Middle frontal gyrus (tissue), 1 donor: ENCODE data around the gene CREB3.

Experiments
- DNase-seq: peaks from one replicate; pipeline ENCODE4 v3.0.0-alpha.2; 2015; ENCODE audit warnings: low spot score; ENCODE audit errors: extremely low spot score

Gene CREB3

GRCh38 chr9:35748858-35749514 lies 16.5 kb downstream of the CREB3 start, which contains the start of the genes GBA2 and RGP1:
Gene GBA2, minus strand, starts transcription at chr9:35749228. Its CDS starts 524 bp downstream, at chr9:35748704.
Gene RGP1, plus strand, starts transcription at chr9:35749287. Its CDS starts 469 bp downstream, at chr9:35749756.
- peak; percentile 53 for DNase-seq

- DNase-seq, result no peak
Measured at GRCh38 chr9:35749515-35750255, 17.2 kb downstream of the CREB3 start.

GRCh38 chr9:35750256-35750531 lies 17.7 kb downstream of the CREB3 start:
- no peak for DNase-seq

- DNase-seq, result no peak
Measured at GRCh38 chr9:35753466-35753865, 21.0 kb downstream of the CREB3 start.

- DNase-seq, result no peak
Measured at GRCh38 chr9:35754264-35754663, 21.8 kb downstream of the CREB3 start, which contains the start of gene MSMP. Gene MSMP, minus strand, starts transcription at chr9:35754276. Its CDS starts 147 bp downstream, at chr9:35754129.

- DNase-seq, result no peak
Measured at GRCh38 chr9:35755071-35755470, 22.6 kb downstream of the CREB3 start.

GRCh38 chr9:35756275-35757225 lies 24.1 kb downstream of the CREB3 start:
- no peak for DNase-seq

- no peak for DNase-seq
Measured at GRCh38 chr9:35757226-35757891, 24.9 kb downstream of the CREB3 start.

GRCh38 chr9:35757892-35758275 lies 25.4 kb downstream of the CREB3 start:
- DNase-seq, result no peak

- no peak for DNase-seq
Measured at GRCh38 chr9:35758475-35759050, 26.1 kb downstream of the CREB3 start.

- no peak for DNase-seq
Measured at GRCh38 chr9:35759795-35760194, 27.3 kb downstream of the CREB3 start.

GRCh38 chr9:35760651-35761050 lies 28.2 kb downstream of the CREB3 start:
- DNase-seq, result no peak

GRCh38 chr9:35763181-35763580 lies 30.7 kb downstream of the CREB3 start:
- no peak for DNase-seq

GRCh38 chr9:35763803-35764202 lies 31.3 kb downstream of the CREB3 start:
- DNase-seq, result no peak

- DNase-seq, result no peak
Measured at GRCh38 chr9:35766997-35767396, 34.5 kb downstream of the CREB3 start.

GRCh38 chr9:35767458-35767857 lies 35.0 kb downstream of the CREB3 start:
- no peak for DNase-seq

- no peak for DNase-seq
Measured at GRCh38 chr9:35769763-35770162, 37.3 kb downstream of the CREB3 start.

GRCh38 chr9:35771075-35771433 lies 38.6 kb downstream of the CREB3 start:
- no peak for DNase-seq

- DNase-seq, result no peak
Measured at GRCh38 chr9:35771534-35771933, 39.1 kb downstream of the CREB3 start.

GRCh38 chr9:35771943-35772342 lies 39.5 kb downstream of the CREB3 start:
- DNase-seq, result no peak
